ENCODE data around the gene PLEKHH1. TPM values are rescaled to one million over a fixed set of nuclear protein-coding genes. Genes with fewer than 3 reads are reported as not detected.

PLEKHH1 gene
- total RNA-seq, 2 donors from 2014 or later, result 59.9 to 61.1 TPM

GRCh38 chr14:67557118-67557517, 24.0 kb downstream of the PLEKHH1 start:
- no peaks in the 10 kb centered on the region for H3K27me3 Mint-ChIP-seq (ENCODE audit: insufficient read depth)
- 91 to 100% methylated on average over 5 to 7 of the region's 7 CpGs for WGBS, 2 experiments (ENCODE audit: insufficient coverage in 1 of 2, insufficient read length in 1 of 2)
- H3K4me3 Mint-ChIP-seq, result no peak overlapping the region
- DNase-seq, result no peak
- TF ChIP-seq, protein P1, sequence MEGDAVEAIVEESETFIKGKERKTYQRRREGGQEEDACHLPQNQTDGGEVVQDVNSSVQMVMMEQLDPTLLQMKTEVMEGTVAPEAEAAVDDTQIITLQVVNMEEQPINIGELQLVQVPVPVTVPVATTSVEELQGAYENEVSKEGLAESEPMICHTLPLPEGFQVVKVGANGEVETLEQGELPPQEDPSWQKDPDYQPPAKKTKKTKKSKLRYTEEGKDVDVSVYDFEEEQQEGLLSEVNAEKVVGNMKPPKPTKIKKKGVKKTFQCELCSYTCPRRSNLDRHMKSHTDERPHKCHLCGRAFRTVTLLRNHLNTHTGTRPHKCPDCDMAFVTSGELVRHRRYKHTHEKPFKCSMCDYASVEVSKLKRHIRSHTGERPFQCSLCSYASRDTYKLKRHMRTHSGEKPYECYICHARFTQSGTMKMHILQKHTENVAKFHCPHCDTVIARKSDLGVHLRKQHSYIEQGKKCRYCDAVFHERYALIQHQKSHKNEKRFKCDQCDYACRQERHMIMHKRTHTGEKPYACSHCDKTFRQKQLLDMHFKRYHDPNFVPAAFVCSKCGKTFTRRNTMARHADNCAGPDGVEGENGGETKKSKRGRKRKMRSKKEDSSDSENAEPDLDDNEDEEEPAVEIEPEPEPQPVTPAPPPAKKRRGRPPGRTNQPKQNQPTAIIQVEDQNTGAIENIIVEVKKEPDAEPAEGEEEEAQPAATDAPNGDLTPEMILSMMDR (conservative IDR thresholded peaks at IDR 0.05), result no peak
- Histone ChIP-seq H3K9ac (ENCODE audit: extremely low read depth, low read length, poor library complexity, severe bottlenecking) (no peak overlapping the region), H3K27ac (ENCODE audit: low read depth, low read length) (no peak overlapping the region), H3K4me1 (ENCODE audit: control insufficient read depth, insufficient read depth, low read length) (no peaks in the 10 kb centered on the region), H3K9me3 (ENCODE audit: control insufficient read depth, low read length) (no peaks in the 10 kb centered on the region), H3K4me3 (ENCODE audit: low read length) (no peak overlapping the region), H3K27me3 (ENCODE audit: control insufficient read depth, insufficient read depth, low read length, poor library complexity, severe bottlenecking) (no peaks in the 10 kb centered on the region), H3K36me3 (ENCODE audit: control insufficient read depth, insufficient read depth, low read length) (peaks cover 8% of the 10 kb centered on the region)
- H3K27ac Mint-ChIP-seq, result no peak overlapping the region
- peaks cover 48% of the 10 kb centered on the region for H3K36me3 Mint-ChIP-seq (ENCODE audit: low read depth)
- H3K4me1 Mint-ChIP-seq, result no peaks in the 10 kb centered on the region
- no peaks in the 10 kb centered on the region for H3K9me3 Mint-ChIP-seq

DNA sequence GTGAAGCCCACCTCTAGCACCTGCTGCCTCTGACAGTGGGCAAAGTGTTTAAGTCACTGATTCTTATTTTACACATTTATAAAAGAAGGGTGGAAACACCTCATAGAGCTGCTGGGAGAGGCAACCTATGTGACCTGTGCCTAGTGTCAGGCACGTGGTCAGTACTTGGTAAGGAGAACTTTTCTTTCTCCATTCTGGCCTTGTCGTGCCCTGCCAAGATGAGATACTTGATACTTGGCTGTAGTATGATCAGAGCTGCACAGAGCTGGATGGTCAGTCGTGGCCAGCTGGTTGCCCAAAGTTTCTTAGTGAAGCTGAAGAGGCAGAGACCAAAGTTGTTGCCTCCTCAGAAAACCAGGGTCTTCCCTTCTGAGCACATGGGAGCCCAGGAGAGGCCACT, 24.6 kb downstream of the PLEKHH1 start:
- Histone ChIP-seq H3K27me3 (ENCODE audit: control insufficient read depth, insufficient read depth, low read length, poor library complexity, severe bottlenecking) (no peaks in the 10 kb centered on the region), H3K4me1 (ENCODE audit: control insufficient read depth, insufficient read depth, low read length) (no peaks in the 10 kb centered on the region), H3K9me3 (ENCODE audit: control insufficient read depth, low read length) (no peaks in the 10 kb centered on the region), H3K36me3 (ENCODE audit: control insufficient read depth, insufficient read depth, low read length) (peaks cover 10% of the 10 kb centered on the region), H3K27ac (ENCODE audit: low read depth, low read length) (no peak overlapping the region), H3K9ac (ENCODE audit: extremely low read depth, low read length, poor library complexity, severe bottlenecking) (no peak overlapping the region), H3K4me3 (ENCODE audit: low read length) (no peak overlapping the region)
- Mint-ChIP-seq H3K4me3 (no peak overlapping the region), H3K9me3 (no peaks in the 10 kb centered on the region), H3K36me3 (ENCODE audit: low read depth) (peaks cover 49% of the 10 kb centered on the region), H3K27me3 (ENCODE audit: insufficient read depth) (no peaks in the 10 kb centered on the region), H3K27ac (no peak overlapping the region), H3K4me1 (no peaks in the 10 kb centered on the region)
- WGBS, 2 experiments (ENCODE audit: insufficient coverage in 1 of 2, insufficient read length in 1 of 2), result 88 to 93% methylated on average over 3 of the region's 3 CpGs
- no peak for DNase-seq
- TF ChIP-seq, protein P1 (conservative IDR thresholded peaks at IDR 0.05), result no peak

GRCh38 chr14:67559639-67560038, 26.5 kb downstream of the PLEKHH1 start:
- TF ChIP-seq, protein P1 (conservative IDR thresholded peaks at IDR 0.05), result no peak
- H3K27me3 ChIP-seq (ENCODE audit: control insufficient read depth, insufficient read depth, low read length, poor library complexity, severe bottlenecking), result no peaks in the 10 kb centered on the region
- H3K27ac Mint-ChIP-seq, result no peak overlapping the region
- peaks cover 14% of the 10 kb centered on the region for H3K36me3 ChIP-seq (ENCODE audit: control insufficient read depth, insufficient read depth, low read length)
- H3K9ac ChIP-seq (ENCODE audit: extremely low read depth, low read length, poor library complexity, severe bottlenecking), result no peak overlapping the region
- no peak overlapping the region for H3K4me3 ChIP-seq (ENCODE audit: low read length)
- no peaks in the 10 kb centered on the region for H3K4me1 Mint-ChIP-seq
- H3K9me3 ChIP-seq (ENCODE audit: control insufficient read depth, low read length), result no peaks in the 10 kb centered on the region
- peaks cover 57% of the 10 kb centered on the region for H3K36me3 Mint-ChIP-seq (ENCODE audit: low read depth)
- no peaks in the 10 kb centered on the region for H3K27me3 Mint-ChIP-seq (ENCODE audit: insufficient read depth)
- no peaks in the 10 kb centered on the region for H3K9me3 Mint-ChIP-seq
- no peak for DNase-seq
- no peak overlapping the region for H3K4me3 Mint-ChIP-seq
- H3K27ac ChIP-seq (ENCODE audit: low read depth, low read length), result no peak overlapping the region
- WGBS, 2 experiments (ENCODE audit: insufficient coverage in 1 of 2, insufficient read length in 1 of 2), result 83 to 84% methylated on average over 2 to 4 of the region's 4 CpGs
- no peaks in the 10 kb centered on the region for H3K4me1 ChIP-seq (ENCODE audit: control insufficient read depth, insufficient read depth, low read length)
